HEK293 (cell line): ENCODE data around the gene EFHC1.

Source experiments
- CTCF ChIA-PET: fragments of 350-600 bp; formaldehyde crosslinking; extraction: SDS; loops from one replicate; lab custom pipeline; 2021; ENCODE audit warnings: antibody characterized with exemption; lab: Yijun Ruan, JAX
- POLR2A ChIA-PET: fragments of 300-600 bp; formaldehyde crosslinking; extraction: SDS; loops from one replicate; lab custom pipeline; 2020; ENCODE audit warnings: antibody characterized with exemption, inconsistent platforms; lab: Yijun Ruan, JAX
- H3K27ac ChIP-seq: fragments of 200-500 bp; sonication (Bioruptor generic); 2 replicates; pipeline ENCODE4 v1.5.1; 2014; ENCODE audit warnings: low read depth, low read length, control low read depth, inconsistent platforms; ENCODE audit errors: extremely low read depth
- H3K36me3 ChIP-seq, 2 experiments: fragments of 200-500 bp in 1 of 2; sonication (Bioruptor generic) in 1 of 2; 1 replicate in 1 of 2; 2 replicates in 1 of 2; pipeline ENCODE4 v1.5.1; 2014 to 2017; ENCODE audit warnings: inconsistent platforms in 2 of 2, low read length in 2 of 2; ENCODE audit not compliant: control insufficient read depth in 2 of 2, insufficient read depth in 1 of 2
- H3K4me1 ChIP-seq: fragments of 200-500 bp; sonication (Bioruptor generic); 2 replicates; pipeline ENCODE4 v1.5.1; 2014; ENCODE audit warnings: mild to moderate bottlenecking, low read length, inconsistent platforms; ENCODE audit not compliant: control insufficient read depth, insufficient read depth
- H3K4me3 ChIP-seq: 2 replicates; pipeline ENCODE4 v1.5.1; 2011; ENCODE audit warnings: low read depth, mild to moderate bottlenecking, control low read depth, low read length, moderate library complexity
- H3K9me3 ChIP-seq: fragments of 200-500 bp; sonication (Bioruptor generic); 2 replicates; pipeline ENCODE4 v1.5.1; 2014; ENCODE audit warnings: low read depth, low read length, inconsistent platforms; ENCODE audit not compliant: control insufficient read depth, insufficient read depth
- HIC1 ChIP-seq: fragments of 450-650 bp; formaldehyde crosslinking; IDR thresholded peaks from 2 replicates; pipeline ENCODE4 v1.5.1; 2016; ENCODE audit warnings: missing biosample characterization, missing genetic modification characterization
- PBX3 ChIP-seq: sonication (generic); formaldehyde crosslinking; IDR thresholded peaks from 2 replicates; pipeline ENCODE4 v1.8.1; 2022; ENCODE audit warnings: mild to moderate bottlenecking, moderate library complexity, missing genetic modification reagents
- PRDM1 ChIP-seq: fragments of 450-650 bp; formaldehyde crosslinking; IDR thresholded peaks from 2 replicates; pipeline ENCODE4; 2016; ENCODE audit warnings: missing biosample characterization, missing genetic modification characterization
- ZBTB48 ChIP-seq: fragments of 450-650 bp; formaldehyde crosslinking; IDR thresholded peaks from 2 replicates; pipeline ENCODE4 v1.5.1; 2016; ENCODE audit warnings: missing biosample characterization, missing genetic modification characterization
- ZNF114 ChIP-seq: fragments of 450-650 bp; formaldehyde crosslinking; IDR thresholded peaks from 2 replicates; pipeline ENCODE4 v1.5.0; 2017; ENCODE audit warnings: missing biosample characterization, missing genetic modification characterization
- ZNF184 ChIP-seq: fragments of 450-650 bp; IDR thresholded peaks from 2 replicates; pipeline ENCODE4 v1.5.1; 2018; ENCODE audit warnings: missing biosample characterization, mild to moderate bottlenecking, missing genetic modification characterization
- ZNF202 ChIP-seq: fragments of 450-650 bp; formaldehyde crosslinking; IDR thresholded peaks from 2 replicates; pipeline ENCODE4 v1.5.1; 2016; ENCODE audit warnings: missing biosample characterization, missing genetic modification characterization, borderline replicate concordance
- ZNF311 ChIP-seq: fragments of 450-650 bp; formaldehyde crosslinking; IDR thresholded peaks from 2 replicates; pipeline ENCODE4 v1.5.1; 2017; ENCODE audit warnings: missing biosample characterization, missing genetic modification characterization, borderline replicate concordance
- ZNF362 ChIP-seq: fragments of 450-650 bp; formaldehyde crosslinking; IDR thresholded peaks from 2 replicates; pipeline ENCODE4 v1.5.1; 2016; ENCODE audit warnings: missing biosample characterization, missing genetic modification characterization
- ZNF391 ChIP-seq: fragments of 450-650 bp; formaldehyde crosslinking; IDR thresholded peaks from 2 replicates; pipeline ENCODE4 v1.5.1; 2016; ENCODE audit warnings: low read depth, missing biosample characterization, missing genetic modification characterization, borderline replicate concordance
- ZNF514 ChIP-seq: fragments of 450-650 bp; formaldehyde crosslinking; IDR thresholded peaks from 2 replicates; pipeline ENCODE4 v1.5.1; 2016; ENCODE audit warnings: missing biosample characterization, missing genetic modification characterization
- ZNF548 ChIP-seq: fragments of 450-650 bp; formaldehyde crosslinking; IDR thresholded peaks from 2 replicates; pipeline ENCODE4 v1.5.1; 2016; ENCODE audit warnings: missing biosample characterization, missing genetic modification characterization
- ZNF596 ChIP-seq: fragments of 450-650 bp; IDR thresholded peaks from 2 replicates; pipeline ENCODE4 v1.5.0; 2018; ENCODE audit warnings: missing biosample characterization, mild to moderate bottlenecking, missing genetic modification characterization, moderate library complexity
- ZNF677 ChIP-seq: fragments of 450-650 bp; IDR thresholded peaks from 2 replicates; pipeline ENCODE4 v1.5.0; 2018; ENCODE audit warnings: missing biosample characterization, mild to moderate bottlenecking, missing genetic modification characterization, moderate library complexity
- ZSCAN4 ChIP-seq: fragments of 450-650 bp; formaldehyde crosslinking; IDR thresholded peaks from 2 replicates; pipeline ENCODE4 v1.5.1; 2017; ENCODE audit warnings: missing biosample characterization, missing genetic modification characterization

The EFHC1 gene

GRCh38 chr6:52410979-52411378 lies 9.2 kb upstream of the EFHC1 start (continued):
- no peak for TF ChIP-seq HIC1 (tag by site-specific recombination)
- TF ChIP-seq ZBTB48 = no peak
- TF ChIP-seq ZNF311 (tag by site-specific recombination) = no peak
- no peak for TF ChIP-seq PBX3 (CRISPR knock-in tag)
- no peak for TF ChIP-seq ZNF514 (tag by site-specific recombination)
- TF ChIP-seq ZNF596 (tag by site-specific recombination) = no peak

GRCh38 chr6:52411911-52412310 lies 8.2 kb upstream of the EFHC1 start:
- Histone ChIP-seq H3K4me1 (0 out of 2 replicates have a peak, but pooled peaks cover 3% of the 10 kb centered on the region), H3K36me3 (no peaks in the 10 kb centered on the region), H3K27ac (no peak overlapping the region)
- ChIA-PET CTCF (interaction anchor here (1.1 to 3.5 kb wide), 2 partner anchors 126 to 181 kb away, joined by 3 to 14 read pairs; no protein-coding TSS in a partner anchor), POLR2A (no interaction called here)
- no peak for TF ChIP-seq ZNF391 (tag by site-specific recombination)
- no peak for TF ChIP-seq ZSCAN4 (tag by site-specific recombination)
- TF ChIP-seq ZNF184 (tag by site-specific recombination) = no peak
- no peak for TF ChIP-seq ZNF548 (tag by site-specific recombination)
- TF ChIP-seq ZNF362 (tag by site-specific recombination) = no peak
- TF ChIP-seq ZNF677 = no peak
- TF ChIP-seq ZNF202 = no peak
- TF ChIP-seq, all 188 proteins: peak for 0
- no peak overlapping the region for H3K4me3 ChIP-seq
- H3K9me3 ChIP-seq = no peaks in the 10 kb centered on the region

GRCh38 chr6:52415333-52415732 lies 4.8 kb upstream of the EFHC1 start:
- no peak overlapping the region for H3K27ac ChIP-seq
- POLR2A ChIA-PET = no interaction called here
- H3K36me3 ChIP-seq = no peaks in the 10 kb centered on the region
- no peak overlapping the region for H3K4me3 ChIP-seq
- H3K4me1 ChIP-seq = 0 out of 2 replicates have a peak, but pooled peaks cover 3% of the 10 kb centered on the region
- CTCF ChIA-PET = interaction anchor here (0.7 to 8.2 kb wide), 18 partner anchors 11 to 246 kb away, joined by 3 to 104 read pairs (median 6); no protein-coding TSS in a partner anchor
- peak; percentile 85 for TF ChIP-seq PRDM1
- TF ChIP-seq ZNF114 (tag by site-specific recombination) = no peak
- H3K9me3 ChIP-seq = no peaks in the 10 kb centered on the region
